ENCODE results near the gene SGMS2. TPM values are rescaled to one million over a fixed set of nuclear protein-coding genes. Genes with fewer than 3 reads are reported as not detected.
"Not testable (repeated sequence)": the region's sequence is repeated elsewhere in the genome, so short reads cannot be mapped to it uniquely, and the experiment has no call there.

SGMS2 gene
- total RNA-seq, 1 donor from 2014 or later, result 0.50 TPM

DNA sequence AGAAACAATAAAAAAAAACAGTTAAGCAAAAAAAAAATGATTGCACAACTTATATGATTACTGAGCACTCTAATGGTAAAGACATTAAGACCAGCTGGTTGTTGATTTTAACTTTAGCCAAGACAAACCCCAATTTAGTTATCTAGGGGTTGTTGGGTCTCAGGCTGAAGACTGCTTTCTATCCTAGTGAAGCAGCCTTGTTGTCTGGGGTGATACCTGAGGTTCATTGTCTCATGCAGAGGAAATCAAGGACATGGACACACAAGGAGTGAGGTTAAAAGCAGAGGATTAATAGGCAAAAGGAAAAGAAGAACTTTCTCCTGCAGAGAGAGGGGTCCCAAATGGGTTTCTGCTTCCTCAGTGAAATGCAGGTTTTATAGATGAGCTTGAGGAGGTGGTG, 66.6 kb downstream of the SGMS2 start:
- Mint-ChIP-seq H3K4me3 (ENCODE audit: low read depth) (no peak overlapping the region), H3K9me3 (peaks cover 12% of the 10 kb centered on the region), H3K36me3 (ENCODE audit: low read depth) (no peaks in the 10 kb centered on the region), H3K27me3 (ENCODE audit: low read depth) (peaks cover 5% of the 10 kb centered on the region), H3K4me1 (ENCODE audit: low read depth) (no peaks in the 10 kb centered on the region), H3K27ac (no peak overlapping the region)
- no peak for DNase-seq (ENCODE audit: low spot score)
- intact Hi-C loops (cut with micrococcal nuclease), result no loop called here

DNA sequence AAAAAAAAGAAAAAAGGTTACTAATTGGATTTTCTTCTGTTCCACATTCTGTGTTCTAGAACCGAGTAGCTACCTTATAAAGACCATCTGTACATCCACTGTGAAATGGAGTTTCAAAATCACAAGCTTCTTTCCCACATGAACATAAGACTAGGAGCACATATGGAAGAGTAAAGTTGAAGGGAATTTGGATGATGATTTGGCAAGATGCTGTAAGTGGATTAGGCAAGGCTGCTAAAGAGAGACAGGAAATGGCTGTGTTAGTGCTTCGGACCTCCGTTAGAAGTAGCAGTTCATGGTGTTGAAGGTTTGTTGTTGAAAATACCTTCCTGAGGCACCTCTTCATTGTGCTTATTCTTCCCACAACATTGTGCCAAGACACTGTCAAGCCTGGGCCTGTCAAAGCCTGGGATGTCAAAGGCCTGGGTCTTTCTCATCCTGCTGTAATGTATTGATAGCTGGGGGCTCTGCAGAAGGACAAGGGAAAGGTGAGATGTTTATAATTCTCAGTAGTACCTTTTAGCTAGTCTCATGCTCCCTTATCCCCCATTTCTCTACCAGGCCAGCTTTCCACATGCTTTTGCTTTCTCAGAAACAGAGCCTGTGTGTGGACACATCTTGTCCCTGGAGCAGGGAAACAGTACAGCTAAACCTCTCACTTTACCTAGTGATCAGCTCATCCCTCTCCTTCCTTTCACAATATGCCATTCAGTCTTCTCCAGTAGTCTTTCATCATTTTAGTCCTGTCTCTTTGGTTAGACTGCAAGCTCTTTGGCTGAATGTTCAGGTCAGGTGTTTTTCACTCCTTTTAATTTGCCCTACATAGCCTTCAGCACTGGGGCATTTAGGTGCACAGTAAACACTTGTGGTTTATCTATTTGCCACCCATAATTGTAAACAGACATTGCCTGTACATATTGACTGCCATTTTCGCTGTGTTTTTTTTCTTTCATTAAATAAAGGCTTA, 68.7 kb downstream of the SGMS2 start:
- peaks cover 12% of the 10 kb centered on the region for H3K9me3 Mint-ChIP-seq
- no peak overlapping the region for H3K27ac Mint-ChIP-seq
- peaks cover 7% of the 10 kb centered on the region for H3K27me3 Mint-ChIP-seq (ENCODE audit: low read depth)
- no peak overlapping the region for H3K4me3 Mint-ChIP-seq (ENCODE audit: low read depth)
- H3K36me3 Mint-ChIP-seq (ENCODE audit: low read depth), result no peaks in the 10 kb centered on the region
- intact Hi-C loops (cut with micrococcal nuclease), result no loop called here
- no peak for DNase-seq (ENCODE audit: low spot score)
- H3K4me1 Mint-ChIP-seq (ENCODE audit: low read depth), result no peaks in the 10 kb centered on the region

DNA sequence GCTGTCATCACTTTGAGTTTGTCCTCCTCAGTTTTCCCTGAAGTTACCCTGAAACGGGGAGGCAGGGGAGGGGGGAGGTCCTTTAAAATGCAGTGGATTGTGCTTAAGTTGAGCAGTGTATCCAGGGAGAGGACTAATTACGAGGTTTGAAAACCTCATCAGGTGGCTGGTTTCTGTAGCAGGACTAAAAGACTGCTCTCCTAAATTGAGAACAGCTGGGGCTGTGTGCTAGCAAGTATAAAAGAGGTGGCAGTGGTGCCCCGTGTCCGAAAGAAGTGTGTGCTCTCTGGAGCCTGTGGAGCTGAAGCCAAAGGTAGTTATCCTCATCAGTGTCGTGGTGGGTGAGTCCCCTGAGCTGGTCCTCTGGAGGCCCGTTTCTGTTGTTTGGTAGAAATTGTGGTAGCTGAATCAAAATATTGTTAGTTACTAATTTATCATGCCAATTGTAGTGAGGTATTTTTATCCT, 69.4 kb downstream of the SGMS2 start:
- intact Hi-C loops (cut with micrococcal nuclease), result no loop called here
- Mint-ChIP-seq H3K9me3 (peaks cover 12% of the 10 kb centered on the region), H3K27me3 (ENCODE audit: low read depth) (peaks cover 9% of the 10 kb centered on the region), H3K27ac (no peak overlapping the region), H3K36me3 (ENCODE audit: low read depth) (no peaks in the 10 kb centered on the region), H3K4me1 (ENCODE audit: low read depth) (no peaks in the 10 kb centered on the region), H3K4me3 (ENCODE audit: low read depth) (no peak overlapping the region)
- DNase-seq (ENCODE audit: low spot score), result no peak

DNA sequence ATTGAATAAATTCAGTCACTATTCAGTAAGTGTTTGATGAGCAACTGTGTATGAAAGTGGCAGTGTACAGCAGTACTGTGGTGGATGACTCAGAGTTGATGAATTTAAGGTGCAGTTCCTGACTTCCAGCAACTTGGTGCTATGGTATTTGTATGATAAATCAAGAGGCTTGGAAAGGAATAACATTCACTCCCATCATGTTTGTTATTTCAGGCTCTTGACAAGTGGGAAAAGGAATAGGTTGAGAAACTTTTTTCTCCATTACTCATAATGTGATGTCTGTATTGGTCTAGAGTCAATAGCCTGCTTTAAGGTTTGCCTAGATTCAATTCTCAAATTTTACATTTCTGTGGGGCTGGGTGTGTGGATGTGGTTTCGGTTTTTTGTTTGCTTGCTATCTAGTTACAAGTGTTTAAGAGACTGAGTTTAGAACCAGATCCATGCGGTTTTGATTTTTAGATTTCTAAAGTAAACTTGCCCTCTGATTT, 71.5 kb downstream of the SGMS2 start:
- H3K9me3 Mint-ChIP-seq, result no peaks in the 10 kb centered on the region
- H3K4me3 Mint-ChIP-seq (ENCODE audit: low read depth), result no peak overlapping the region
- DNase-seq (ENCODE audit: low spot score), result no peak
- intact Hi-C loops (cut with micrococcal nuclease), result no loop called here
- H3K27ac Mint-ChIP-seq, result no peak overlapping the region
- H3K27me3 Mint-ChIP-seq (ENCODE audit: low read depth), result peaks cover 12% of the 10 kb centered on the region
- no peaks in the 10 kb centered on the region for H3K36me3 Mint-ChIP-seq (ENCODE audit: low read depth)
- H3K4me1 Mint-ChIP-seq (ENCODE audit: low read depth), result no peaks in the 10 kb centered on the region

DNA sequence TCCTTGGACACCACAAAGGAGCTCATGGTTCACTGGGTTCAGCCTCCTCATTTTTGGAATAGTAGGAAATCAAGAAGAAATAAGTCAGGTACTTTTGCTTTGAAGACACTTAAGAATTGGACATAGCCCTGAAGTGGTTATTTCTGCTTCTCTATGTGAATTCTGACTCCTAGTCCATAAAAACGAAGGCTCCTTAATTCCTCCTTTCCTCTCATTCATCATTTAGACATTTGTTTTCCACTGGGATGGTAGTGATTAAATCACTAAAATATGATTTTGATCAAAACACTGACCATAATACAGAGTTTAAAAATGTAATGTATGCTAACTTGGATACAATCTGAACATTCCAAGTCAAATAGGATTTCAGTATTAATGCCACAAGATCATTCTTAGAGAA, 71.9 kb downstream of the SGMS2 start:
- Mint-ChIP-seq H3K27me3 (ENCODE audit: low read depth) (peaks cover 14% of the 10 kb centered on the region), H3K36me3 (ENCODE audit: low read depth) (no peaks in the 10 kb centered on the region), H3K27ac (no peak overlapping the region), H3K9me3 (no peaks in the 10 kb centered on the region), H3K4me3 (ENCODE audit: low read depth) (no peak overlapping the region), H3K4me1 (ENCODE audit: low read depth) (no peaks in the 10 kb centered on the region)
- DNase-seq (ENCODE audit: low spot score), result no peak
- intact Hi-C loops (cut with micrococcal nuclease), result no loop called here

DNA sequence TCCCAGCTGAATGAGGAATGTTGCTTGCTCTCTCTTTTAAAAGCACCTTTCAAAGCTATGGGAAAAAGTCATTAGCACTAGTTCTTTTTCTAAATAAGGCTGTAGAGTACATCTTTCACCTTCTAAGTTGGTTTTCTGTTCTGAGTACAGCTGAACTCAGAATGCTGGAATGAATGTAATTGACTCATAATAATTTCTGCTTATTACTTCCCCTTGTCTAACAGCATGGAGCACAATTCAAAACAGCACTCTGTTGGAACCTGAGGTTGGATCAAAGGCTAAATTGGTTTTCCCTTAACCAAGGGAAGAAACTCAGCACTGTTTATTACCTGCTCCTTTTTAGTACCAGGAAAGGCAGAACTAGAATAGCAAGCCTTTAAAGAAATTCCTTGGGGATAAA, 73.1 kb downstream of the SGMS2 start:
- Mint-ChIP-seq H3K9me3 (no peaks in the 10 kb centered on the region), H3K36me3 (ENCODE audit: low read depth) (no peaks in the 10 kb centered on the region), H3K4me3 (ENCODE audit: low read depth) (no peak overlapping the region), H3K27ac (no peak overlapping the region), H3K27me3 (ENCODE audit: low read depth) (peaks cover 14% of the 10 kb centered on the region), H3K4me1 (ENCODE audit: low read depth) (no peaks in the 10 kb centered on the region)
- intact Hi-C loops (cut with micrococcal nuclease), result no loop called here
- DNase-seq (ENCODE audit: low spot score), result no peak

DNA sequence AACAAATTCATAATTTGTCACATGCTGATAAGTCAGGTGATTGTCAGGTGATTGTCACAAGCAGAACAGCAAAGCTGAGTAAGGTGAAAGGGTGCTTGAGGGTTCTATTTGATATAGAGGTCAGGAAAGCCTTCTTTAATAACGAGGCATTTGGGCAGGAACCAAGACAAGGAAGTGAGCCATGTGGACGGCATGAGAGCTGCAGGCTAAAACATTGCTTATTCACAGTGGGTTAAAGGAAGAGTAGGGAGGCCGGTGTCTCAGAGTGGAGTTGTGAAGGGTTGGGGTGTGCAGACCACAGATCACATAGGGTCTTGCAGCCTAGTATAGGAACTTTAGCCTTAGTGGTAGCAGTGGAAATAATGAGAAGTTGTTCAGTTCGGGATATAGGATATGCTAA, 75.3 kb downstream of the SGMS2 start:
- H3K9me3 Mint-ChIP-seq, result peaks cover 6% of the 10 kb centered on the region
- intact Hi-C loops (cut with micrococcal nuclease), result no loop called here

DNA sequence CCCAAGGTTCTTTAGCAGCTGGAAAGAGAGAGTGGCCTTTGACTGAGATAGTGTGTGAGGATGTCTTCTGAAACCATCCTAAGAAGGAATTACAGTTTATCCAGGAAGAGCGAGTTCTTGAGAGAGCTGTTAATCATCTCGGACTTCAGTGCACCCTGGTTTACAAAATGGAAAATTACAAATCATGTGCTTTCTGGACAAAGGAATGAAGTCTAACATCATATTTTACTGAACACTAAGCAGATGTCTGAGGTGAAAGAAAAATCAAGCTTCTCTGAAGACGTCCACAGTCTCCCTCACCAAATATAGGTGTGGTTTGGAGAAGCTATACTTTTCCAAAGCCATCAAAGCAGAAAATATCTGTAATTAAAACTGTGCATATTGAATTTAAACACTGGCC, 75.8 kb downstream of the SGMS2 start:
- intact Hi-C loops (cut with micrococcal nuclease), result no loop called here
- H3K36me3 Mint-ChIP-seq (ENCODE audit: low read depth), result no peaks in the 10 kb centered on the region

More for the DNA sequence above, 75.3 kb downstream of the SGMS2 start:
- no peak for DNase-seq (ENCODE audit: low spot score)
- Mint-ChIP-seq H3K36me3 (ENCODE audit: low read depth) (no peaks in the 10 kb centered on the region), H3K4me1 (ENCODE audit: low read depth) (no peaks in the 10 kb centered on the region), H3K27me3 (ENCODE audit: low read depth) (peaks cover 13% of the 10 kb centered on the region), H3K4me3 (ENCODE audit: low read depth) (no peak overlapping the region), H3K27ac (no peak overlapping the region)

DNA sequence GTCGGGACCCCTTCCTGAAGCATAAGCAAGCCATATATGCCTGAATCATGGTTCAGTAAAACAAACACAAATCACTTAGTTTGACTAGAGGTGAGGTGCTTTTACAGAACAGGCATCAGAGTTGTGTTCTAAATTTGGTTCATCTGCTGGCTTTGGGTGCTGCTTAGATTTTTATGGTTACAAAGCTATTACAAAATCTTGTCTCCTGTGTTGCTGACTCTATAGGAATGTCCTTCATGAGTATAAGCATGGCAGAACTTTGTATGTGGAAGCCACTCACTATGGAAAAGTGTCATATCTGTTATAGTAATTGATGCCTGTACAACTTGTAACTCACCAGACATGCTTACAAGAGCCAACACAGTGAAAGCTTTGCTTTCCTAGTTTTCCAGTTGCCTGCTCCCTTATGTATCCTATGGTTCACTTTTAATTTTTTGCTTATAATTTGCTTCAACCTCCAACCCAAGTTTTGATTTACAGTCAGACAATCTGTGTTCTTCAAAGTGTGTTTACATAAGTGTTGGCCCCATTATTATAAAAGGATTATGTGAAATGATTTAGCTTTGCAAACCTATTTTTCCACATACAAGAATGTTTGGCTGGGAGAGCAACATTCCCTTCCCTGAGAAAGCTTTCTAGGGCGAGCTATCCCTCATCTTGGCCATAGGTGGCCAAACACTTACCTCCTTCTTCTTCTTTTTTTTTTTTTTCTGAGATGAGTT, 76.6 kb downstream of the SGMS2 start:
- H3K27ac Mint-ChIP-seq, result no peak overlapping the region
- peaks cover 7% of the 10 kb centered on the region for H3K9me3 Mint-ChIP-seq
- peaks cover 9% of the 10 kb centered on the region for H3K27me3 Mint-ChIP-seq (ENCODE audit: low read depth)
- intact Hi-C loops (cut with micrococcal nuclease), result no loop called here
- DNase-seq (ENCODE audit: low spot score), result no peak
- H3K36me3 Mint-ChIP-seq (ENCODE audit: low read depth), result no peaks in the 10 kb centered on the region
- no peak overlapping the region for H3K4me3 Mint-ChIP-seq (ENCODE audit: low read depth)
- no peaks in the 10 kb centered on the region for H3K4me1 Mint-ChIP-seq (ENCODE audit: low read depth)

More for the DNA sequence above, 75.8 kb downstream of the SGMS2 start:
- peaks cover 7% of the 10 kb centered on the region for H3K9me3 Mint-ChIP-seq
- peaks cover 9% of the 10 kb centered on the region for H3K27me3 Mint-ChIP-seq (ENCODE audit: low read depth)
- no peaks in the 10 kb centered on the region for H3K4me1 Mint-ChIP-seq (ENCODE audit: low read depth)
- H3K27ac Mint-ChIP-seq, result no peak overlapping the region
- H3K4me3 Mint-ChIP-seq (ENCODE audit: low read depth), result no peak overlapping the region
- DNase-seq (ENCODE audit: low spot score), result no peak

DNA sequence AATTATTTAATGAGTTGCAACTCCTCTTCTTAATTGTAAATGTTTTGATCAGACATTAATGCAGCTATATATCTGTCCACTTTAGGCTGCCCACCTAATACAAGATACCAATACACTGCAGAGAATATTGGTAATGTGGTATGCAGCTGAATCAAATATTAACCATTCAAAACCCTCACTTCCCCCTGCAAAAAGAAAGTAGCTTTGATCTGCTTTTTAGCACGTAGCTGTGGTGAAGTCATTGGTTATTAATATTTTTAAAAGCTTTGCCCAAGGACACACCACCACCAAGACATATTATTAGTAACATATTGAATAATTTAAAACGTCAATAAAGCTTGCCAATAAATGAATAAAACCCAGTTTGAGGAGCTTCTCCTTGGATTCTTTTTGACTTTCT, 78.0 kb downstream of the SGMS2 start:
- no peak for DNase-seq (ENCODE audit: low spot score)
- Mint-ChIP-seq H3K36me3 (ENCODE audit: low read depth) (no peaks in the 10 kb centered on the region), H3K4me3 (ENCODE audit: low read depth) (no peak overlapping the region), H3K27me3 (ENCODE audit: low read depth) (peaks cover 7% of the 10 kb centered on the region), H3K9me3 (peaks cover 7% of the 10 kb centered on the region), H3K4me1 (ENCODE audit: low read depth) (no peaks in the 10 kb centered on the region), H3K27ac (no peak overlapping the region)
- intact Hi-C loops (cut with micrococcal nuclease), result no loop called here

DNA sequence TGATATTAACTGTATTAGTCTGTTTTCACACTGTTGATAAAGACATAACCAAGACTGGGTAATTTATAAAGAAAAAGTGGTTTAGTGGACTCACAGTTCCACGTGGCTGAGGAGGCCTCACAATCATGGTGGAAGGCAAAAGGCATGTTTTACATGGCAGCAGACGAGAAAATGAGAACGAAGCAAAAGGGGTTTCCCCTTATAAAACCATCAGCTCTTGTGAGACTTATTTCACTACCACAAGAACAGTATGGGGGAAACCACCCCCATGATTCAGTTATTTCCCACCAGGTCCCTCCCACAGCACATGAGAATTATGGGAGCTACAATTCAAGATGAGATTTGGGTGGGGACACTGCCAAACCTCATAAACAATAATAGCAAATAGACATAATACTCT, 80.3 kb downstream of the SGMS2 start:
- DNase-seq (ENCODE audit: low spot score); H3K9me3 Mint-ChIP-seq; H3K27me3 Mint-ChIP-seq (ENCODE audit: low read depth); H3K36me3 Mint-ChIP-seq (ENCODE audit: low read depth); H3K4me1 Mint-ChIP-seq (ENCODE audit: low read depth); H3K27ac Mint-ChIP-seq; H3K4me3 Mint-ChIP-seq (ENCODE audit: low read depth); intact Hi-C loops (cut with micrococcal nuclease): not testable (repeated sequence)

DNA sequence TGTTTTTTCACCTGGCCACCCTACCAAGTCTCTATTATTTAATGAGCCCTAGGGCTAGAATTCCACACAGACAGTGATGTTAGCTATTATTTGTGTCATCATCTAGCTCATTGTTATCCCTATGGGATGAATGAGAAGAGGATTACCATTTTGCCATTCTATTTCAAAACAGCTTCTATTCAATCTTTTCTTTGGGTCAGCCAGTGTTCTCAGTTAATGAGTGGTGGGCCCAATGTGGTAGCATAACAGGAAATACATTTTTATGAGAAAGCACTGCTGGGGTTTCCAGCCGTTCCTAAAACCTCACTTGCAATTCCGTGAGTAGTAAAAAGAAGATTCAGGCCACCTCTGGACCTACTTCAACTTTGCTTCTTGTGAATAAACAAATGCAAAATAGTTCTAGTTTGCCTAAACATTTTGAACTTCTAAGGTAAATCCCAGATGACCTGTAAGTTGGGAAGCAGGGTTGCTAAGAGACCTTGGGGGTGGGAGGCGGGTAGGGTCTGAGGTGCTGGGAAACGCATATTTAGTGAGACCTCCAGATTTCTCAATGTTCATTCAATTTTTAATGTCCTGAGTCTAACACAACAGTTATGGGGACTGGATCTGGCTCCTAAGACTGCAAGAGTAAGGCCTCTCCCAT, 81.8 kb downstream of the SGMS2 start:
- intact Hi-C loops (cut with micrococcal nuclease), result no loop called here
- no peak overlapping the region for H3K27ac Mint-ChIP-seq
- no peaks in the 10 kb centered on the region for H3K36me3 Mint-ChIP-seq (ENCODE audit: low read depth)
- DNase-seq (ENCODE audit: low spot score), result no peak
- H3K4me3 Mint-ChIP-seq (ENCODE audit: low read depth), result no peak overlapping the region
- H3K9me3 Mint-ChIP-seq, result peaks cover 7% of the 10 kb centered on the region
- peaks cover under 1% of the 10 kb centered on the region for H3K27me3 Mint-ChIP-seq (ENCODE audit: low read depth)
- no peaks in the 10 kb centered on the region for H3K4me1 Mint-ChIP-seq (ENCODE audit: low read depth)

Measured in activated T-helper 2 cell treated with anti-CD3 and anti-CD28 coated beads, Interferon-gamma antibody, Interleukin-2, Interleukin-4, amounts not matched to agents 10 μg/mL and 5 μg/mL and 100 μg/mL, durations not matched to agents 14 hours and 24 hours and 36 hours (primary cell).